OCI-LY7 (cell line): ENCODE measurements around the gene EDN3. TPM values are rescaled to one million over a fixed set of nuclear protein-coding genes. Genes with fewer than 3 reads are reported as not detected.
"Not testable (repeated sequence)": the region's sequence is repeated elsewhere in the genome, so short reads cannot be mapped to it uniquely, and the experiment has no call there.

Experiments
- BruUV-seq: library from RNA; stranded (reverse); fragments of 400-500 nt; replicated peaks from 2 replicates; lab custom pipeline; 2021; lab: Mats Ljungman, UMichigan
- CTCF ChIA-PET: fragments of 300-600 bp; sonication (Branson Sonifier 250); formaldehyde crosslinking; loops from one replicate; lab custom pipeline; 2022; ENCODE audit warnings: antibody characterized with exemption; ENCODE audit not compliant: unreplicated experiment; lab: Charles Lee
- POLR2A ChIA-PET: fragments of 300-600 bp; sonication (Branson Sonifier 250); formaldehyde crosslinking; loops from one replicate; lab custom pipeline; 2022; ENCODE audit warnings: antibody characterized with exemption; lab: Charles Lee
- DNase-seq: peaks from one replicate; pipeline ENCODE4 v3.0.0-alpha.2; 2015; ENCODE audit warnings: low spot score
- H2AFZ ChIP-seq: fragments of 200-600 bp; sonication (generic), shearing (Covaris generic); 2 replicates; pipeline ENCODE4 v1.6.1; 2014; ENCODE audit warnings: mild to moderate bottlenecking, antibody characterized with exemption, low read length, moderate library complexity
- H3K27ac ChIP-seq: fragments of 200-600 bp; sonication (generic); 2 replicates; pipeline ENCODE4 v1.5.1; 2014; ENCODE audit warnings: mixed run types, low read depth, mild to moderate bottlenecking, moderate library complexity, low read length, inconsistent platforms; ENCODE audit not compliant: poor library complexity, severe bottlenecking
- H3K36me3 ChIP-seq: fragments of 200-600 bp; sonication (generic); 2 replicates; pipeline ENCODE4 v1.6.1; 2014; ENCODE audit warnings: mild to moderate bottlenecking, antibody characterized with exemption, low read length, moderate library complexity, mixed read lengths; ENCODE audit not compliant: insufficient read depth
- H3K4me1 ChIP-seq: fragments of 200-600 bp; sonication (generic); 2 replicates; pipeline ENCODE4 v1.5.1; 2014; ENCODE audit warnings: mild to moderate bottlenecking, low read length; ENCODE audit not compliant: insufficient read depth, poor library complexity, severe bottlenecking
- H3K4me2 ChIP-seq: fragments of 200-600 bp; sonication (generic); 2 replicates; pipeline ENCODE4 v1.6.1; 2014; ENCODE audit warnings: mild to moderate bottlenecking, low read length
- H3K4me3 ChIP-seq: fragments of 200-600 bp; sonication (generic); 2 replicates; pipeline ENCODE4 v1.5.1; 2014; ENCODE audit warnings: mild to moderate bottlenecking, low read depth, low read length; ENCODE audit not compliant: poor library complexity, severe bottlenecking
- H3K79me2 ChIP-seq: fragments of 200-600 bp; sonication (generic); 2 replicates; pipeline ENCODE4 v1.6.1; 2016; ENCODE audit warnings: low read depth, mild to moderate bottlenecking, low read length, moderate library complexity, mixed read lengths; ENCODE audit not compliant: insufficient read depth
- H3K9me2 ChIP-seq: fragments of 200-600 bp; sonication (generic); 2 replicates; pipeline ENCODE4 v1.6.1; 2016; ENCODE audit warnings: mild to moderate bottlenecking, low read length, mixed read lengths; ENCODE audit not compliant: insufficient read depth
- H3K9me3 ChIP-seq: fragments of 200-600 bp; sonication (generic); 2 replicates; pipeline ENCODE4 v1.6.1; 2014; ENCODE audit warnings: mild to moderate bottlenecking, mixed run types, low read length, mixed read lengths
- H4K20me1 ChIP-seq: fragments of 200-600 bp; sonication (generic); 2 replicates; pipeline ENCODE4 v1.6.1; 2014; ENCODE audit warnings: mild to moderate bottlenecking, antibody characterized with exemption, low read length, moderate library complexity, mixed read lengths; ENCODE audit not compliant: insufficient read depth
- CTCF ChIP-seq: fragments of 200-600 bp; sonication (generic); conservative IDR thresholded peaks from 2 replicates; pipeline ENCODE4 v1.5.1; 2014; ENCODE audit warnings: mild to moderate bottlenecking, antibody characterized with exemption, low read length, moderate library complexity, mixed read lengths
- EZH2phosphoT487 ChIP-seq: fragments of 200-600 bp; sonication (generic); IDR thresholded peaks from 2 replicates; pipeline ENCODE4 v1.6.1; 2018; ENCODE audit warnings: low read depth, borderline replicate concordance, mild to moderate bottlenecking, mixed run types, antibody characterized with exemption, low read length, moderate library complexity, mixed read lengths
- intact Hi-C: fragments of 100-400 bp; cut with micrococcal nuclease; formaldehyde crosslinking; loops from one replicate; pipeline ENCODE4 v1.10.0; 2022; ENCODE audit not compliant: unreplicated experiment
- total RNA-seq, 2 experiments: library from RNA; depleted of rRNA in 1 of 2; stranded (reverse); fragments of >200 nt in 1 of 2; shearing (Covaris generic) in 1 of 2; gene quantifications; 2 replicates each; pipeline ENCODE4 v1.2.3, GENCODE V29; 2014 to 2022

EDN3 gene
- total RNA-seq, 2 experiments from 2014 or later = not detected

GRCh38 chr20:59354460-59354859, 54.0 kb downstream of the EDN3 start:
- no peaks in the 10 kb centered on the region for H3K79me2 ChIP-seq
- no peak overlapping the region for H3K4me2 ChIP-seq
- H4K20me1 ChIP-seq = no peaks in the 10 kb centered on the region
- no peak overlapping the region for H3K4me3 ChIP-seq
- no peaks in the 10 kb centered on the region for H3K9me2 ChIP-seq
- ChIA-PET CTCF (no interaction called here), POLR2A (no interaction called here)
- H3K27ac ChIP-seq = no peak overlapping the region
- no peaks in the 10 kb centered on the region for H3K4me1 ChIP-seq
- intact Hi-C loops = no loop called here
- H3K36me3 ChIP-seq = no peaks in the 10 kb centered on the region
- BruUV-seq = no TSS peak
- no peaks in the 10 kb centered on the region for H3K9me3 ChIP-seq
- TF ChIP-seq EZH2phosphoT487 = no peak
- TF ChIP-seq CTCF = no peak
- no peak overlapping the region for H2AFZ ChIP-seq
- no peak for DNase-seq

DNA sequence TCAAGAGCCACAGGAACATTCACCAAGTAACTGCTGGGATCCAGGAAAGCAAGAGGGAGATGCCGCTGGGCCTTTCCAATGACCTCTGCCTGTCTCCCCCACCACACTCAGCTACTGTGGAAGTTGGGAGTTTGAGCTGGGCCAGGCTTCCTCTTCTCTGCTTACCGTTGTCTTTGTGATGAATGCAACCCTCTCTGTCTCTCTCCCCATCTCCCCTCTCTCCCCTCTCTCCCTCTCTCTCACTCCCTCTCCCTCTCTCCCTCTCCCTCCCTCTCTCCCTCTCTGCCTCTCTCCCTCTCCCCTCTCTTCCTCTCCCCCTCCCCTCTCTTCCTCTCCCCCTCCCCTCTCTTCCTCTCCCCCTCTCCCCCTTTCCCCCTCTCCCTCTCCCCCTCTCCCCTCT, 54.8 kb downstream of the EDN3 start:
- Histone ChIP-seq H3K9me2 (no peaks in the 10 kb centered on the region), H3K4me2 (no peak overlapping the region), H3K4me3 (no peak overlapping the region), H4K20me1 (no peaks in the 10 kb centered on the region), H3K36me3 (no peaks in the 10 kb centered on the region), H3K79me2 (no peaks in the 10 kb centered on the region), H2AFZ (no peak overlapping the region), H3K27ac (no peak overlapping the region), H3K4me1 (no peaks in the 10 kb centered on the region), H3K9me3 (no peaks in the 10 kb centered on the region)
- DNase-seq = no peak
- intact Hi-C loops = no loop called here
- BruUV-seq = no TSS peak
- TF ChIP-seq CTCF (no peak), EZH2phosphoT487 (no peak)
- CTCF ChIA-PET = no interaction called here
- POLR2A ChIA-PET = no interaction called here

- no peak for DNase-seq
- TF ChIP-seq CTCF (no peak), EZH2phosphoT487 (no peak)
- H3K4me3 ChIP-seq = no peak overlapping the region
- H3K27ac ChIP-seq = no peak overlapping the region
- H3K36me3 ChIP-seq = no peaks in the 10 kb centered on the region
- no peaks in the 10 kb centered on the region for H3K79me2 ChIP-seq
- no peak overlapping the region for H2AFZ ChIP-seq
- H4K20me1 ChIP-seq = no peaks in the 10 kb centered on the region
- no peak overlapping the region for H3K4me2 ChIP-seq
- no TSS peak for BruUV-seq
- CTCF ChIA-PET = no interaction called here
- intact Hi-C loops = no loop called here
- H3K9me3 ChIP-seq = no peaks in the 10 kb centered on the region
- no peaks in the 10 kb centered on the region for H3K4me1 ChIP-seq
- no peaks in the 10 kb centered on the region for H3K9me2 ChIP-seq
- POLR2A ChIA-PET = no interaction called here
These were observed 56.3 kb downstream of the EDN3 start for GRCh38 chr20:59356662-59357165.

DNA sequence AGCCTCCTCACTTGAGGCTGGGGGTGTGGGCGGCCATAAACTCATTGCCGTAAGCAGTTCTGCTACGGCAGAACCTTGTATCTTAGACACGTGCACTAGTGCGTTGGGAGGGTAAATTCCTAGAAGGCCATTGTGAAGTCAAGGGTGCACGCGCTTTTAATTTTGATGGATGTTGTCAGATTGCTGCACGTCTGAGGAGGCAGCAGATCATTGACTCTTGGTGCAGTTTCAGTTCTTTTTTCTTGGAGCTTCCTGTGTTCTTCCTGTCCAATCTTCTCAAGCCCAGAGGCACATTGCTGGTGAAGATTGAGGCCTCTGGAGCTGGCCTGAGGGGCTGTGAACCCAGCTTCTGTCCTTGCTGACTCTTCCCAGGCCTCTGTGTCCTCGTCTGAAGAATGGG, 58.4 kb downstream of the EDN3 start:
- DNase-seq, CTCF ChIA-PET, H3K4me1 ChIP-seq, H4K20me1 ChIP-seq, H3K4me3 ChIP-seq, H3K79me2 ChIP-seq, H3K9me3 ChIP-seq, H3K36me3 ChIP-seq, BruUV-seq, H3K27ac ChIP-seq, intact Hi-C loops, H3K9me2 ChIP-seq, POLR2A ChIA-PET, H3K4me2 ChIP-seq, H2AFZ ChIP-seq: not testable (repeated sequence)
